Measurements from ENCODE around the gene WDR90. TPM values are rescaled to one million over a fixed set of nuclear protein-coding genes. Genes with fewer than 3 reads are reported as not detected.

The WDR90 gene
- total and polyA plus RNA-seq, 2 donors from 2014 or later: 10.6 to 51.6 TPM

DNA sequence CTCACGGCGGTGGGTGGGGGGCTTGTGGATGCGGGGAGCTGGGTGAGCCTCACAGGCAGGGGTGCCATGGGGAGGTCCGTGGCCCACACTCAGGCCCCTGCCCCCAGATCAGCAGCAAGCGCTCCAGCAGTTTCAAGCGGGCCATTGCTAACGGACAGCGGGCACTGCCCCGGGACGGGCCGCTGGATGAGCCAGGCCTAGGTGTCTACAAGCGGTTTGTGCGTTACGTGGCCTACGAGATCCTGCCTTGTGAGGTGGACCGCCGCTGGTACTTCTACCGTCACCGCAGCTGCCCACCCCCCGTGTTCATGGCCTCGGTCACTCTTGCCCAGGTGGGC, 27.4 kb downstream of the WDR90 start:
- DNase-seq (no peak), FAIRE-seq (no peak)
- intact Hi-C loops (cut with DNase I): no loop called here
- no peaks in the 10 kb centered on the region for H3K9me3 ChIP-seq (ENCODE audit: control insufficient read depth in 2 of 3, insufficient read depth in 1 of 3, low read length in 3 of 3)
- H3K4me1 ChIP-seq (ENCODE audit: control insufficient read depth in 2 of 3, insufficient read depth in 2 of 3, low read depth in 1 of 3, low read length in 3 of 3): peaks cover 0 to 18% (median 6%) of the 10 kb centered on the region in 3 donors
- TF ChIP-seq, protein P1, sequence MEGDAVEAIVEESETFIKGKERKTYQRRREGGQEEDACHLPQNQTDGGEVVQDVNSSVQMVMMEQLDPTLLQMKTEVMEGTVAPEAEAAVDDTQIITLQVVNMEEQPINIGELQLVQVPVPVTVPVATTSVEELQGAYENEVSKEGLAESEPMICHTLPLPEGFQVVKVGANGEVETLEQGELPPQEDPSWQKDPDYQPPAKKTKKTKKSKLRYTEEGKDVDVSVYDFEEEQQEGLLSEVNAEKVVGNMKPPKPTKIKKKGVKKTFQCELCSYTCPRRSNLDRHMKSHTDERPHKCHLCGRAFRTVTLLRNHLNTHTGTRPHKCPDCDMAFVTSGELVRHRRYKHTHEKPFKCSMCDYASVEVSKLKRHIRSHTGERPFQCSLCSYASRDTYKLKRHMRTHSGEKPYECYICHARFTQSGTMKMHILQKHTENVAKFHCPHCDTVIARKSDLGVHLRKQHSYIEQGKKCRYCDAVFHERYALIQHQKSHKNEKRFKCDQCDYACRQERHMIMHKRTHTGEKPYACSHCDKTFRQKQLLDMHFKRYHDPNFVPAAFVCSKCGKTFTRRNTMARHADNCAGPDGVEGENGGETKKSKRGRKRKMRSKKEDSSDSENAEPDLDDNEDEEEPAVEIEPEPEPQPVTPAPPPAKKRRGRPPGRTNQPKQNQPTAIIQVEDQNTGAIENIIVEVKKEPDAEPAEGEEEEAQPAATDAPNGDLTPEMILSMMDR (IDR thresholded peaks at IDR 0.05; ENCODE audit: borderline replicate concordance, extremely low read depth, insufficient read depth): no peak
- no peak overlapping the region for H3K4me3 ChIP-seq (ENCODE audit: low read length in 3 of 3)
- no peaks in the 10 kb centered on the region for H3K27me3 ChIP-seq (ENCODE audit: control insufficient read depth, insufficient read depth, low read length)
- no peak overlapping the region for H3K27ac ChIP-seq (ENCODE audit: low read depth in 2 of 2, low read length in 2 of 2)
- H3K9ac ChIP-seq (ENCODE audit: low read length in 3 of 3): no peak overlapping the region
- H3K36me3 ChIP-seq (ENCODE audit: control insufficient read depth in 2 of 3, insufficient read depth in 3 of 3, low read length in 3 of 3): peaks cover 0 to 10% (median 3%) of the 10 kb centered on the region in 3 donors

DNA sequence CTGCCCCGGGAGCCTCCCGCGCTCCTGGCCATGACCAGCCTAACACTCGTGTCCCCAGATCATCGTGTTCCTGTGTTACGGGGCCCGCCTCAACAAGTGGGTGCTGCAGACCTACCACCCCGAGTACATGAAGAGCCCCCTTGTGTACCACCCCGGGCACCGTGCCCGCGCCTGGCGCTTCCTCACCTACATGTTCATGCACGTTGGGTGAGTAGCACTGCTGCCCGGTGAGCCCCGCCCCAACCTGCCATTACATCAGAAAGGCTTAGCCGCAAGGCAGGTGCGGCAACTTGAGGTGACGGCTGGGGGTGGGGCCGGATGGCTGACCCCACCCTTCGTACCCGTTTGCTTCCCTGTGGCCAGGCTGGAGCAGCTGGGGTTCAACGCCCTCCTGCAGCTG, 27.7 kb downstream of the WDR90 start:
- no peak overlapping the region for H3K27ac ChIP-seq (ENCODE audit: low read depth in 2 of 2, low read length in 2 of 2)
- H3K4me1 ChIP-seq (ENCODE audit: control insufficient read depth in 2 of 3, insufficient read depth in 2 of 3, low read depth in 1 of 3, low read length in 3 of 3): peaks cover 0 to 22% (median 7%) of the 10 kb centered on the region in 3 donors
- no peaks in the 10 kb centered on the region for H3K9me3 ChIP-seq (ENCODE audit: control insufficient read depth in 2 of 3, insufficient read depth in 1 of 3, low read length in 3 of 3)
- no peaks in the 10 kb centered on the region for H3K27me3 ChIP-seq (ENCODE audit: control insufficient read depth, insufficient read depth, low read length)
- H3K4me3 ChIP-seq (ENCODE audit: low read length in 3 of 3): no peak overlapping the region
- DNase-seq: peak in 1 of 5 donors; percentile 81
- peaks cover 3 to 11% (median 6%) of the 10 kb centered on the region in 3 donors for H3K36me3 ChIP-seq (ENCODE audit: control insufficient read depth in 2 of 3, insufficient read depth in 3 of 3, low read length in 3 of 3)
- intact Hi-C loops (cut with DNase I): no loop called here
- no peak for FAIRE-seq
- no peak overlapping the region for H3K9ac ChIP-seq (ENCODE audit: low read length in 3 of 3)
- TF ChIP-seq, protein P1 (IDR thresholded peaks at IDR 0.05; ENCODE audit: borderline replicate concordance, extremely low read depth, insufficient read depth): no peak

DNA sequence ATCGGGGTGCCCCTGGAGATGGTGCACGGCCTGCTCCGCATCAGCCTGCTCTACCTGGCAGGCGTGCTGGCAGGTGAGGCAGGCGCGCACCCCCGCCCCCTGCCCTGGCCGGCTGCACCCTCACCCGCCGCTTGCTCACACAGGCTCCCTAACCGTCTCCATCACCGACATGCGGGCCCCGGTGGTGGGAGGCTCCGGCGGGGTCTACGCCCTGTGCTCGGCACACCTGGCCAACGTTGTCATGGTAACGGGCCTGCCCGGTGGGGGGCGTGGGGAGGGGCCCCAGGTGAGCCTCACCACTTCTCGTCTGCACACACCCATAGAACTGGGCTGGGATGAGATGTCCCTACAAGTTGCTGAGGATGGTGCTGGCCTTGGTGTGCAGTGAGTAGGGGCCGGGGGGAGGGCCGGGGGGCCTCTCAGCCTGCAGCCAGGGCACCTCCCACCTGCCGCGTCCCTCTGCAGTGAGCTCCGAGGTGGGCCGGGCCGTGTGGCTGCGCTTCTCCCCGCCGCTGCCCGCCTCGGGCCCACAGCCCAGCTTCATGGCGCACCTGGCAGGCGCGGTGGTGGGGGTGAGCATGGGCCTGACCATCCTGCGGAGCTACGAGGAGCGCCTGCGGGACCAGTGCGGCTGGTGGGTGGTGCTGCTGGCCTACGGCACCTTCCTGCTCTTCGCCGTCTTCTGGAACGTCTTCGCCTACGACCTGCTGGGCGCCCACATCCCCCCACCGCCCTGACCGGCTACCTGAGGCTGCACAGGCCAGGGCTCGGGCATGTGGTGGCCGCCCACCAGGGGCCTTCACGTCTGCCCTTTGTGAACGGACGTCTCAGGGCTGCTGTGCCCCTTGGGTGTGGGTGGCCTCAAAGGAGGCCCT, 28.4 kb downstream of the WDR90 start:
- FAIRE-seq (no peak), DNase-seq (peak in 1 of 5 donors; percentile 84)
- no peak overlapping the region for H3K27ac ChIP-seq (ENCODE audit: low read depth in 2 of 2, low read length in 2 of 2)
- H3K9me3 ChIP-seq (ENCODE audit: control insufficient read depth in 2 of 3, insufficient read depth in 1 of 3, low read length in 3 of 3): no peaks in the 10 kb centered on the region
- no peak overlapping the region for H3K9ac ChIP-seq (ENCODE audit: low read length in 3 of 3)
- H3K36me3 ChIP-seq (ENCODE audit: control insufficient read depth in 2 of 3, insufficient read depth in 3 of 3, low read length in 3 of 3): peaks cover 5 to 13% (median 11%) of the 10 kb centered on the region in 3 donors
- peaks cover 0 to 29% (median 7%) of the 10 kb centered on the region in 3 donors for H3K4me1 ChIP-seq (ENCODE audit: control insufficient read depth in 2 of 3, insufficient read depth in 2 of 3, low read depth in 1 of 3, low read length in 3 of 3)
- no peak overlapping the region for H3K4me3 ChIP-seq (ENCODE audit: low read length in 3 of 3)
- intact Hi-C loops (cut with DNase I): no loop called here
- no peaks in the 10 kb centered on the region for H3K27me3 ChIP-seq (ENCODE audit: control insufficient read depth, insufficient read depth, low read length)
- TF ChIP-seq, protein P1 (IDR thresholded peaks at IDR 0.05; ENCODE audit: borderline replicate concordance, extremely low read depth, insufficient read depth): no peak

Measured in kidney (tissue), 14 donors.